ENCODE measurements around the gene RETREG3.
A peak's percentile ranks its signal among the peaks of the same experiment; 100 is the strongest.

Gene RETREG3

DNA sequence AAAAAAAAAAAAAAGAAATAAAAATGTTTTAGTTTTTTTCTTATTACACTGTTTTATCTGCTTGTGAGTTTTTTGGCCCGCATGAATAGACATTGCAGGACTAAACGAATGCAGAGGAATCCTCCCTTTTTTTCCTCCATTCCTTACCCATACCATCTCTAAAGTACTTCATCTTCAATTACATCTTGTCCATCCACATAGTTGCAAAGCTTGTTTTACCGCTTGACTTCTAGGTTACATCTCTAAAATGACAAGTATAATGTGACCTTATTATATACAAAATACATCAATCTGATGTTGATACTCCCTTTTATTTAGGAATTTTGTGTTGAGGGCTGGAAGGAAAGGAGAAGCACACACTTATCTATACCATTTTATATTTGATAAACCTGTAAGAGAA, 12.8 kb downstream of the RETREG3 start:
- DNase-seq (ENCODE audit: low spot score in 2 of 2): no peak
- no peak overlapping the region for H3K4me3 Mint-ChIP-seq
- no peaks in the 10 kb centered on the region for H3K9me3 Mint-ChIP-seq
- H3K4me1 Mint-ChIP-seq: peaks cover 6% of the 10 kb centered on the region
- no peaks in the 10 kb centered on the region for H3K27me3 Mint-ChIP-seq
- no peak overlapping the region for H3K27ac Mint-ChIP-seq
- no peak for ATAC-seq (ENCODE audit: low read depth)
- H3K36me3 Mint-ChIP-seq: peaks cover 7% of the 10 kb centered on the region

DNA sequence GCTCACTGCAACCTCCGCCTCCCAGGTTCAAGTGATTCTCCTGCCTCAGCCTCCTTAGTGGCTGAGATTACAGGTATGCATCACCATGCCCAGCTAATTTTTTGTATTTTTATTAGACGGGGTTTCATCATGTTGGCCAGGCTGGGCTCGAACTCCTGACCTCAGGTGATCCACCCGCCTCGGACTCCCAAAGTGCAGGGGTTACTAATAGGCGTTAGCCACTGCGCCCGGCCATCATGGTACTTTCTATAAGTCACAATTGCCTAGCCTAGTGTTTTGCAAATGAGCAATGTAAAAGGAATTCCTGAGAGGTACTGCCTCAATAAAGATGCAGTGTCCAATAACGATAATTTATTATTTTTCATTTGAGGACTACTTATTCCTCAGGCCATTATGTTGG, 17.8 kb downstream of the RETREG3 start:
- ATAC-seq (ENCODE audit: low read depth) (no peak), DNase-seq (ENCODE audit: low spot score in 2 of 2) (no peak)
- no peak overlapping the region for H3K4me3 Mint-ChIP-seq
- no peaks in the 10 kb centered on the region for H3K27me3 Mint-ChIP-seq
- peaks cover 16% of the 10 kb centered on the region for H3K36me3 Mint-ChIP-seq
- H3K9me3 Mint-ChIP-seq: no peaks in the 10 kb centered on the region
- no peak overlapping the region for H3K27ac Mint-ChIP-seq
- peaks cover 20% of the 10 kb centered on the region for H3K4me1 Mint-ChIP-seq

DNA sequence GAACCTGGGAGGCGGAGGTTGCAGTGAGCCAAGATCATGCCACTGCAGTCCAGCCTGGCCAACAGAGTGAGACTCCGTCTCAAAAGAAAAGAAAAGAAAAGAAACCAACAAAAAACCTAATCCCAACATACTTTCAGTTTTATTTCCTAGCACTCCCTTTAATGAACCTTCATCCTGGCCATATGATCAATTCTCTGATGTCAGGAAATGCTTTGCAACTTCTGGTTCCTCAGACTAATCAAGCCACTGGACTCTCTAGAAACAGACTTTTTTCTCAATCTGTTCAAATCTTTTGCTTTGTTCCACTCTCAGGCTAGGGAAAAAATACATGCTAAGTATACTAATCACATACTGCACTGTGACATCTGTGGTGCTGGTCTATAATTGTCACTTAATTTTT, 18.3 kb downstream of the RETREG3 start:
- H3K36me3 Mint-ChIP-seq: peaks cover 14% of the 10 kb centered on the region
- no peak for DNase-seq (ENCODE audit: low spot score in 2 of 2)
- ATAC-seq (ENCODE audit: low read depth): no peak
- H3K9me3 Mint-ChIP-seq: no peaks in the 10 kb centered on the region
- no peak overlapping the region for H3K4me3 Mint-ChIP-seq
- peaks cover 23% of the 10 kb centered on the region for H3K4me1 Mint-ChIP-seq
- H3K27ac Mint-ChIP-seq: no peak overlapping the region
- H3K27me3 Mint-ChIP-seq: no peaks in the 10 kb centered on the region

DNA sequence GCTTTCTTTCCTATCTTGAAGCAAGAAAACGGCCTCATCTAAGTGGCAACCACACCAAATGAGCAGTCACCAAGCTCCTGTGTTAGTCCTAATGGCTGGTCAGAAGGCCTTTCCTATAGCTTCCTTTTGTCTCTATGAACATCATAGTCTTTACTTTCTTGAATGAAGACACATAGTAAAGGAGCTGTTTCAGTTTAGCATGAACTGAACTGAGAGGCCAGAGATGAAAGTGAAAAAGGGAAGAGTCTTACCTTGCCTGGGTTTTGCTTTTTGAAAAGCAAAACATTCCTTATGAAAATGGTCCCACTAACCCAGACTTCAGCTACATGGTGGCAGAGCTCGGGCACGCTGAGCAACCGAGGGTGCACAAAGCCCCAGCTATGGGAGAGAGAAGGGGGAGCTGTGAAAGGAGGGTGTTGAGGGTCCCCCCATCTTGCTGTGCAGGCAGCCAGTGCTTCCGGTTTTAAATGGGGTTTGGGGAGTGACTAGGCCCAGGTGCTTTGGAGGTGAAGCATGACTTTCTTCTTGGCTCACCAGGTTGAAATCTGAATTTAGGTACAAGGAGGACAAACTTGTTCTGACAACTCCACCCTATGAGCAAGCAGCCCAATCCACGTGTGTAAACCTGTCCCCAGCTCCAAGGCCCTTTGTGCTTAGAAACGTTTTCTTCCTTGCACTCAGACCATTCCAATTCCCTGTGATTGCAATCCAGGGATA, 22.5 kb downstream of the RETREG3 start:
- DNase-seq (ENCODE audit: low spot score in 2 of 2) (no peak), ATAC-seq (ENCODE audit: low read depth) (peak; percentile 85)
- peak overlapping the region; percentile 74 for H3K27ac Mint-ChIP-seq
- H3K4me3 Mint-ChIP-seq: peak overlapping the region; percentile 78
- peaks cover 20% of the 10 kb centered on the region for H3K36me3 Mint-ChIP-seq
- H3K9me3 Mint-ChIP-seq: no peaks in the 10 kb centered on the region
- no peaks in the 10 kb centered on the region for H3K27me3 Mint-ChIP-seq
- H3K4me1 Mint-ChIP-seq: peaks cover 27% of the 10 kb centered on the region

DNA sequence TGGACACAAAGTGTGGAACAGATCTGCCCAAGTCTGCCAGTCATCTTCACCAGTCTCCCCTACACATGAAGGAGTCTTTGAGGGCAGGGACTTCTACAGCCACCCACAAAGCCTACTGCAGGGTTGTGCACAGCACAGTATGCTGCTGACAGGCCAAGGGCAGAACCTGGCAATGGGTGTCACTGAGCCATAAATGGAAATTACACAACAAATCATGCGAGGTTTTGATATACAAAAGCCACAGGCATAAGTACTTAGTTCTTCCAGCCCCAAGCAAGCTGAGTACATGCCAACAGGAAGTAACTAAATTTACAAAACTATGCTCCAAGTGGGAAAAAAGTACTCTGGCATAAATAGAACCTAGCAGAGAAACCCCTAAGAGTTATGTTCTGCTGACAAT, 23.8 kb downstream of the RETREG3 start:
- Mint-ChIP-seq H3K4me3 (no peak overlapping the region), H3K27ac (peak overlapping the region; percentile 74), H3K9me3 (no peaks in the 10 kb centered on the region), H3K36me3 (peaks cover 21% of the 10 kb centered on the region), H3K27me3 (no peaks in the 10 kb centered on the region), H3K4me1 (peaks cover 27% of the 10 kb centered on the region)
- no peak for DNase-seq (ENCODE audit: low spot score in 2 of 2)
- ATAC-seq (ENCODE audit: low read depth): no peak

DNA sequence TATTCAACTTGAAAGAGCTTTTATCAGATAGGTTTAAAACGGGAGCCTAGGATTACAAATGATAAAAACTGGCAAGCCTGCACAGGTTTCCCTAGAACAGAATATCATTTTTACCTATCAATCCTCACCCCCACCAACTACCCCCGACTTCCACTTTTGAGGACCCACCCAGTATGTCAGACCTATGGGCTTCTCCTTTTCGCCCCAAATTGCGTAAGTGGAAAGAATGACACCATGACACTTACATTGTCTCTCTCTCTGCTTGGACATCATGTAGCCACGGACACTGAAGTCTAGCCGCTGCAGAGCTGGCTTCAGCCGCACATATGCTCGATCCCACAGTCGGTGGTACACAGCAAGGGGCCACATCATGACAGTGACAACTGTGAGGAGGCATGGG, 24.3 kb downstream of the RETREG3 start:
- no peaks in the 10 kb centered on the region for H3K27me3 Mint-ChIP-seq
- no peak overlapping the region for H3K27ac Mint-ChIP-seq
- DNase-seq (ENCODE audit: low spot score in 2 of 2): no peak
- H3K9me3 Mint-ChIP-seq: no peaks in the 10 kb centered on the region
- ATAC-seq (ENCODE audit: low read depth): no peak
- no peak overlapping the region for H3K4me3 Mint-ChIP-seq
- peaks cover 21% of the 10 kb centered on the region for H3K36me3 Mint-ChIP-seq
- peaks cover 27% of the 10 kb centered on the region for H3K4me1 Mint-ChIP-seq

DNA sequence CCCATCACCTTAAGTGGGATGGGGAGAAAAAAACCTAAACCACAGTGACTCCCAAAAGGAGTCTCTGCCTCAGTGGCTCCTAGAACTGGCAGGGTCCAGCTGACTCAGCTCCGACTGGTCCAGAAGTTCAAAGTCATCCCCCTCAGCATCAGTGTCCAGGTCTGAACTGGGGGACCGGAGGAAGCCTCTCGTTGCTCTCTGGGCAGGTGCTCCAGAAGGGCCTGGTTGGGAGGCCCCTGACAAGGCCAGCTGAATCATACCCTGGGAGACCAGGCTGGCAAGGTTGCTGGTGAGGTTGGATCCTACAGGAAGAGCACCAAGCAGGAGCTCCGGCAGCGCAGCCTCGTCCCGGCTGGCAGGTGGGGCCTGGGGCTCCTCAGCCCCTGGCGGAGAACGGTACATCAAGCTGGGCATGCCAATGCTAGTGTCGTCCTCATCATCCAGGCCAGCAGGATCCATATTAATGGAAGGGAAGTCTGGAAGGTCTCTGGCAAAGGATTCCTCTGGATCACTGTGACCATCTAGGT, 27.4 kb downstream of the RETREG3 start:
- Mint-ChIP-seq H3K9me3 (no peaks in the 10 kb centered on the region), H3K27me3 (no peaks in the 10 kb centered on the region), H3K4me1 (peaks cover 26% of the 10 kb centered on the region), H3K4me3 (no peak overlapping the region), H3K27ac (no peak overlapping the region), H3K36me3 (peaks cover 16% of the 10 kb centered on the region)
- ATAC-seq (ENCODE audit: low read depth) (no peak), DNase-seq (ENCODE audit: low spot score in 2 of 2) (no peak)

DNA sequence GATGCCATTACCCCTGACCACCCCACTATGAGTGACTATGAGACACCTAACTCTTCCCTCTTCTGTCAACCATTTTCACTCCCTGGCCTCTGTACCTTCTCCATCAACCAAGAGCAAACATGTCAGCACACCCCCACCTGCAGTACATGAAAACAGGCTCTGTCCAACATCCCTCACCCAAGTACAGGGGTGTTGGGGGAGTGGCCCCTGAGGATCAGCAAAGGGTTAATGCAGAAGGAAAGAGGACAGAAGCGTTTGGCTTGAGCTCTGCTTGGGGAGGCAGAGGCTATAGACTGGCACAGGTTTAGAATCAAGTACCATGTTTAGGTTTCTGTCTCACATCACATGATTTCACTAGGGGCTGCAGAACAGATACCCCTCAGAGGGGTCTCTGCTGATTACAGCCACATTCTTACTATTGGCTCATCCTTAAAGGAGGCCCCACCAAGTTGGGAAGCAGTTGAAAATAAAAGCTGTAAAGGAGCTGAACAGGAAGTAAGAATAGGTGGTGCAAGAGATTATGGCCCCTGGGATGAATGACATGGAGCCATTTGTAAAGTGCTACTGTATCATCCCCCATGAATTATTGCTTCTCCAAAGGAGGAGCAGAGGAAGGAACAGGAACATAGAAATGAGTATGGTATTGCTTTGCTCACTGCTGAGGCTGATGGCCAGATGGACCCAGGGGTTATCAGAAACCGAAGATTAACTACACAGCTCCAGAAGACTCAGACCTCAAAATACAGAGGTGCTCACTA, 29.2 kb downstream of the RETREG3 start:
- Mint-ChIP-seq H3K36me3 (peaks cover 15% of the 10 kb centered on the region), H3K4me1 (peaks cover 19% of the 10 kb centered on the region), H3K9me3 (no peaks in the 10 kb centered on the region), H3K27me3 (no peaks in the 10 kb centered on the region), H3K4me3 (peak overlapping the region; percentile 37), H3K27ac (no peak overlapping the region)
- DNase-seq (ENCODE audit: low spot score in 2 of 2) (no peak), ATAC-seq (ENCODE audit: low read depth) (no peak)

DNA sequence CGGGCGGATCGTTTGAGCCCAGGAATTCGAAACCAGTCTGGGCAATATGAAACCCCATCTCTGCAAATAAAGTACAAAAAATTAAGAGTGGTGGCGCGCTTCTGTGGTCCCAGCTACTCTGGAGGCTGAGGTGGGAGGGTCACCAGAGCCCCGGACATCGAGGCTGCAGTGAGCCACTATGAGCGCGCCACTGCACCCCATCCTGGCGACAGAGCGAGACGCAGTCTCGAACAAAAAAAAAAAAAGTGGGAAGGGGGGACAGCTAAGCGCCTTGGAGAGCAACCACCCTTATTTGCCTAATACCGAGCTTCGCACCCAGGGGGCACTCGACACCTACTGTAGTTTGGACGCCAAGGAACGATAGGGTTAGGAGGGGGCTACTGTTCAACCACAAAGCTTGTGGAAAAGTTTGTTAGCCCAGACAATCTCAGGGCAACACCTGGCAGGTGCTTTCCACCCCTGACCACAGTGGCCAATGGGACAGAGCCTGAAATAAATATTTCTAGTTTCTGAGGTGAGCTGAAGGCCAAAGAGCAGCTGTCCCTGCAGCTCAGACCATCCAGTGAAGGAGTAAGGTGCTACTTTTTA, 30.8 kb downstream of the RETREG3 start:
- Mint-ChIP-seq H3K27ac (peak overlapping the region; percentile 89), H3K36me3 (peaks cover 19% of the 10 kb centered on the region)
- ATAC-seq (ENCODE audit: low read depth): peak; percentile 57

DNA sequence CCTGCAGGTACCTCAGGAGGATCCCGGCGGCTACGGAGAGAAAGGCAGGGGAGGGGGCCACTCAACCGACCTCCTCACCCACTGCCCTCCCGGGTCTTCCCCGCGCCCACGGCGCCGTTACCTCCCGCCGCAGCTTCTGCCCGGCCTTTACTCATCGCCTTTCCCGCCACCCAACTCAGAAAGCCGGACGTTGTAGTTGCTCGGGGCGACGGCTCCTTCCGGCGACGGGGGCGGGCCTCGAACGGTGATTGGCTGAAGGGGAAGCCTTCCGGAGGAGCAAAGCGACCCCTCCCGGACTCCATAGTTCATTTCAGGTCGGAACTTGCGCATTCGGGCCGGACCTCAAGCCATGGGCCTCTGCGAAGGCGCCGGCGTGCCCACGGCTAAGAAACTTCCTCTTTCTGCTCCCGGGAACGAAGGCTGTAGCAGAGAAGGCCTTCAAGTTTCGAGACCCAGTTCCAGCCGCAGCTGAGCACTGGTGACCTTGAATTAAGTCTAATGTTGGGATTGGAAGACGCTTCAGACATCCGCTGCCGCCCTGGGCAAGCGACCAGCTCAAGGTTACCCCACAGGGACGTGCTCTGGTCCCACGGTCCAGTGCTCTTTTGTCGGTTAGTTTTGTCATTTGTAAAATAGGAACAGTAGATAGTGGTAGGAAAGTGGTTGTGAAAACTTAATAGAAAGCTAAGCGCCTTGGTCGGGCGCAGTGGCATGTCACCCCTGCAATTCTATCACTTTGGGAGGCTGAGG, 31.5 kb downstream of the RETREG3 start, which contains the start of gene PSMC3IP:
Gene PSMC3IP (minus strand): TSS at position 198 of the 750 bp plus-strand sequence. CDS start 43 bp downstream, at position 155.
- no peaks in the 10 kb centered on the region for H3K9me3 Mint-ChIP-seq
- H3K36me3 Mint-ChIP-seq: peaks cover 18% of the 10 kb centered on the region
- ATAC-seq (ENCODE audit: low read depth) (peak; percentile 90), DNase-seq (ENCODE audit: low spot score in 2 of 2) (peak; percentile 79 to 86)
- H3K27me3 Mint-ChIP-seq: no peaks in the 10 kb centered on the region
- peak within 1 kb of the TSS; percentile 96 for H3K4me3 Mint-ChIP-seq
- peaks cover 18% of the 10 kb centered on the region for H3K4me1 Mint-ChIP-seq
- H3K27ac Mint-ChIP-seq: peak within 1 kb of the TSS; percentile 89

More for the DNA sequence above, 30.8 kb downstream of the RETREG3 start:
- peak; percentile 68 to 85 for DNase-seq (ENCODE audit: low spot score in 2 of 2)
- no peaks in the 10 kb centered on the region for H3K27me3 Mint-ChIP-seq
- peaks cover 18% of the 10 kb centered on the region for H3K4me1 Mint-ChIP-seq
- H3K4me3 Mint-ChIP-seq: peak overlapping the region; percentile 96
- no peaks in the 10 kb centered on the region for H3K9me3 Mint-ChIP-seq

DNA sequence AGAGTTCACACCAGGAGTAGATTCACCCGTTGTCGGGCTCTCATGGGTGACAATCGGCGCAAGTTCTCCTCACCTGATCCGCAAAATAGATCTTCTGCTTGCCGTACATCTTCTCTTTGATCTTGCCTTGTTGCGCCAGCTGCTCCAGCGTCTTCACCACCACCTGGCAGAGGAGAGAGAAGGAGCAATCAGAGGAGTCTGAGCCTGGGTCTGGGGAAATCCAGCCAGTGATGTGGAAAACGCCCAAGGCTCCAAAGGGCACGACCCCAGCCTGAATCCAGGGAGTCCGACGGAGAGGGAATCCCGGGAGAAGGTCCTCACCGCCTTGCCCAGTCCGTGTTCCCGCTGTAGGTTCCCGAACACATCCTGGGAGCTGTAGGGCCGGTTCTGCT, 32.0 kb downstream of the RETREG3 start:
- H3K36me3 Mint-ChIP-seq: peaks cover 19% of the 10 kb centered on the region
- ATAC-seq (ENCODE audit: low read depth): no peak
- no peak for DNase-seq (ENCODE audit: low spot score in 2 of 2)
- peak overlapping the region; percentile 89 for H3K27ac Mint-ChIP-seq
- H3K4me3 Mint-ChIP-seq: peak overlapping the region; percentile 96
- H3K27me3 Mint-ChIP-seq: no peaks in the 10 kb centered on the region
- H3K9me3 Mint-ChIP-seq: no peaks in the 10 kb centered on the region
- H3K4me1 Mint-ChIP-seq: peaks cover 18% of the 10 kb centered on the region

DNA sequence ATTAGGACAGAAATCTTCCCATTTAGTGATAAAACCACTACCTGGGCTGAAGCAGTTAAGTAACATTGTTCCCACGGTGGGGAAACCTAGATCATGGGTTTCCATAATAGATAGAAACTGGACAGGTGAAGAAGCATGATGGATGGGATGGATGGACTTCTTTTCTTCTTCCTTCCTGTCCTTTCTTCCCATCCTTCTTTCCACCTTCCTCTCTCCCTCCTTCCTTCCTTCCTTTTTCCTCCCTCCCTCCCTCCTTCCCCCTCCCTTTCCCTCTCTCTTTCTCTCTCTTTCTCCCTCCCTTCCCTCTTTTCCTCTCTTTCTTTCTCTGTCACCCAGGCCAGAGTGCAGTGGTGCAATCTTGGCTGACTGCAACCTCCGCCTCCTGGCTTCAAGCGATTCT, 34.7 kb downstream of the RETREG3 start:
- Mint-ChIP-seq H3K4me3 (no peak overlapping the region), H3K36me3 (peaks cover 16% of the 10 kb centered on the region), H3K27me3 (no peaks in the 10 kb centered on the region), H3K9me3 (no peaks in the 10 kb centered on the region), H3K4me1 (peaks cover 16% of the 10 kb centered on the region), H3K27ac (no peak overlapping the region)
- DNase-seq (ENCODE audit: low spot score in 2 of 2): no peak
- ATAC-seq (ENCODE audit: low read depth): no peak

DNA sequence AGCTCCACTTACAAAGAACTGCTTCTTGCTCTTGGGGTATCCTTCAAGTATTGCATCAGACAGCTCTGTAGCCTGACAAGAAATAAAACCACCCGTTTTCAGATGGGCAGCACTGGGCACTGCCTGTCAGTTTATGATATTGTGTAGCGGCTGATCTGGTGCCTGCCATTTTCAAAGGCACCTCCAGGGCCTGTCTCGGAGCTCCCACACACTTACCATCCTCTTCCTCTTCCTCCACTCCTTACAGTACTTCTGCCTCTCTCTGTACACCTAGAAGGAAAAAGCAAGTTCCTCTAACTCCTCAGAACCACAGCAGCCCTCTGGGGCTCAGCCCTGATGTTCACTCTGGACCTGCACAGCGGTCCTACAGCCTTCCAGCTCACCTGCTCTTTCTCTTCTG, 36.1 kb downstream of the RETREG3 start:
- peaks cover 18% of the 10 kb centered on the region for H3K4me1 Mint-ChIP-seq
- H3K9me3 Mint-ChIP-seq: no peaks in the 10 kb centered on the region
- no peak overlapping the region for H3K4me3 Mint-ChIP-seq
- H3K27ac Mint-ChIP-seq: no peak overlapping the region
- no peaks in the 10 kb centered on the region for H3K27me3 Mint-ChIP-seq
- peaks cover 18% of the 10 kb centered on the region for H3K36me3 Mint-ChIP-seq
- no peak for DNase-seq (ENCODE audit: low spot score in 2 of 2)
- no peak for ATAC-seq (ENCODE audit: low read depth)

Data from memory B cell (primary cell).